HG02943 (cell line): ENCODE data around the gene LDLRAD3.

Experiments used
- ATAC-seq: cut with Tn5 transposase; IDR thresholded peaks from one replicate; pipeline ENCODE4 v1.9.1; 2021; ENCODE audit warnings: mild to moderate bottlenecking, low read depth, moderate library complexity; ENCODE audit not compliant: unreplicated experiment

LDLRAD3 gene

DNA sequence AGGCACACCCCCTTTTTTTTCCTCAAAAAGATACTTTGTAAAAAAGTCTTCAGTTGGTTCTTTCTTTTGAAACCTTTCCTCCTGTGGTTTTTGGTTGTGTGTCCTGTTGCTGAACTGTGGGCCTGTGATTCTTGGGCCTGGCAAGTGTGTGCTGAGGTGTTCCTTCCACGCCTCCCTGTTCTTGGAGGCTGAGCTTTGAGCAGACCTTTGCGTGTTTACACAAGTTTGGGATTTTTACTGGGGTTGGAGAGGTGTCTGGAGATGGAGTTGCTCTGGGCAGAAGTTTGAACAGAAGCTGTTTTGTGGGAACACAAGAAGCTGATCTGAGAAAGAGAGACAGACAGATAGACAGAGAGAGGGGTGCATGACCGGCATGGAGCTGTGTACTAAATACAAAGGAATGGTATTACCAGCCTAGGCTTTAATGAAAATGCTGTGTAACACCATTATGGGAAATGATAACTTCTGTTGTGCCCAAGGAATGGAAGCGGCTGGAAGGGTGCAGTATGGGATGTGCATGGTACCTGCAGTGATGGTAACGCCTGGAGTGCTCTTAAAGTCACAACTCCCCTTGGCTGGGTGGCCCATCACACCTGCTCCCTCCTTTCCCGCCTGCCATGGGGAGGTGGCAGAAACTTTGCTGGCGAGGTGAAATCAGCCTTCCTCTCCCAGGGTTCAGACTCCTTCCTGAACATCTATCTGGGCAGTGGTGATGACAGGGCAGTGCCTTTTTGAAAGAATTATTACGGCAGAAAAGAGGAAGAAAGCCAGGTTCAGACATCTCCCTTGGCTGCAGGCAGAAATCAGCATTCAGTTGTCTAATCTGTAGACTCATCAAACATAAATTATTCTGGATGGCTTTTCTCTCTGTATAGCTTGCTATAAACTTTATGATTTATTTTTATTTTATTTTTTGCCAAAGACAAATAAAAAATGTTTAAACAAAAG, 70.4 kb downstream of the LDLRAD3 start:
- ATAC-seq: no peak

DNA sequence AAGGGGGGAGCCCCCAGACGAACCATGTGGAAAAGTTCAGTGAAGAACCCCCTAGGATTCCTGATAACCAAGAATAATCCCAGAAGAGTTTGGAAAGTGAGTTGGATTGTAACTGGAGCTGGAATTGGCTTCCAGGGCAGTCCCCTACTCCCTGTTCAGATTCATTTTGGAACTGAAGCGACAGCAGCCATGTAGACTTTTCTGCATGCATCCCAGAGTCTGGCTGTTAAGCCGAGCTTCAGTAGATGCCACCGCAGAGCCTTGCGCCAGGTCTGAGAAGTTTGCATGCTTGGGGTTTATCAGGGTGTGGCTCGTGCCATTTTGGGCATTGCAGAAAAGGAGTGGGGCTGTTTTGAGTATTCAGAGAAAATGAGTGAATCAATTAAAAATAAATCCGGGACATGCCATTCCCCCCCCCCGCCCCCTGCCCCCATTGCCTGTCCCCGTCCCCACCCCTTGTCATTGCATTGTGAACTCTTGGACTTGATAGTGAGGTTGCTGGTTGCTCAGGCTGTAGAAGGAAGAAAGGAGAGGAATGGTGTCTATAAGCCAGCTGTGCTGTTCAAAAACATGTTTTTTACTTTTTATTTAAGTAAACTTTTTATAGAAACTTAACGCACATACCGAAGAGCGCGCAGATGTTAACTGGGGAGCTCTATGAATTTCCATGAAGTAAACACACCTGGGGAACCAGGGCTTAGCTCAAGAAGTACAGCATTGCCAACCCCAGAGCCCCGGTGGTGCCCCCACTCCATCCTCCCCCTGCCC, 71.2 kb downstream of the LDLRAD3 start:
- no peak for ATAC-seq

DNA sequence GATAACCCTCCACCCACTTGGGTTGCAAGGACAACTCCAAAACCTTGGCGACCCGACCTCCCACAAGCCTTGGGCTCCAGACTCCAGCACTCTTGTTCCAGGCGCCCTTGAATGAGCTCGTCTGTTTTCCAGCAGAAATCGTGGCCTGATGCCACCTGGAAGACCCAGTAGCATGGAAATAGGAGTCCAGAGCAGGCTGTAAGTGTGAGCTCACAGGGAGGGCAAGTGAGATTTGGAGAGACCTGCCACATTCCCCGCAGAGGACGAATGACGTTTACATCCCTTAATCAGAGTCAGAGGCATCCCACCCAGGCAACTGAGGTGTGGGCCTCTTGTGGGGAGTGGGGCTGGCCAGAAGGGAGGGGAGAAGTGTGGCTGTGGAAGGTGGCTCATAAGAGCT, 71.9 kb downstream of the LDLRAD3 start:
- no peak for ATAC-seq

DNA sequence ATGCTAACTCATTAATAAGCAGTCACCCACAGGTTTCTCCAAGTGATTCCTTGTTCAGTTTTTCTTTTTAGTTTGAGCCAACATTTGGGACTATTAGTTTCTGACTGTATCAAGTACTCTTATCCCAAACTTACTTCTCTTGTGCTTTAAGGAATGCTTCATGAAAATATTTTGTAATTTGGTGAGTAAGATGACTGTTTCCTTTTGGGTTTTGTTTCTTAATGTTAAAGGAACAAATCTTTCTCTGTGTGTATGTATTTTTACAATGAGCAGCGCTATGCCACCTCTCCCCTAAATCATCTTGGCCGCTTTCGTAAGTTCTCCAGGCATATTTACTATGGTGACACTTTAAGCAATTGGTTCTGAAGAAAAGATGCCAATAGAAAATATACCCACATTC, 72.4 kb downstream of the LDLRAD3 start:
- no peak for ATAC-seq

DNA sequence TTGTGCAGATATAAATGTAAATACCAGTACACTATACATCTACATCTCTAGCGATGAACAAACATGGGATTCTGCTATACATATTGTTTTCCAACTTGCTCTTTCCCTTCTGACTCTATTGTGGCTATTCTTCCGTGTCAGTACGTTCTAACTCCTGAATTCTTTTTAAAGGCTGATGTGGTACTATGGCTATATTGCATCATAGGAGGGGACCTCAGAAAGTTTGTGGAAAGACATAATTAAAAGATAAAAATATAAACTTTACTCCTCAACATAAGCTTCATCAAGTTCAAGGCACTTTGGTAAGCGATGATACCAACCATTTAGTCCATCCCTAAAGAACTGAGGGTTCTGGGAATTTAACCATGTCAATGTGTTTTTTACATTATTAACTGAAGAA, 72.8 kb downstream of the LDLRAD3 start:
- no peak for ATAC-seq

DNA sequence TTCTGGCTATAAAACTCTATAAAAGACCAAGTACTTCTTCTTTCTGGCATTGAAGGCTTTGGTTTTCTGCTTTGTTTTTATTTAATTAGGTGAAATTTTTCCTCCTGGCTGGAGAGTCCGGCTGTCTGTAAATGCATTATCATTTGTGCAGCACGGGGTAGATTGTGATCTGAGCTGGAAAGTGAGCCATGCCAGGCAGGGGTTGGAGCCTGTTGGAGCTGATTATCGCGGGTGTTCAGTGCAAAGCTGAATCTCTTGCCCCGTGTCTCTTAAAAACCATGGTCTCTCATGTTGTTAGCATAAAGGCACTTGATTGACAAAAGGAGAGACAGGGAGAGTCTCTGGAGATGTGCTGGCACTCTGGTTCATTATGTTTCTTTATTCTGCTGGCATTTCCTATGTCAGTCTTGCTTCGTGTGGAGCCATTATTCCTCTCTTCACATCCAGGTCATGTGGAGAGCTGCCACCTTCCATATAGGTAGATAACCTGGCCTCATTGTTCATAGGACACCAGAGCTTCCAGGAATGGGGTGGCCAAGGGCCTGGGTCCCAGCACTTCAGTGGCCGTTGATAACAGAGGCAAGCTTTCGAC, 75.2 kb downstream of the LDLRAD3 start:
- ATAC-seq: no peak

DNA sequence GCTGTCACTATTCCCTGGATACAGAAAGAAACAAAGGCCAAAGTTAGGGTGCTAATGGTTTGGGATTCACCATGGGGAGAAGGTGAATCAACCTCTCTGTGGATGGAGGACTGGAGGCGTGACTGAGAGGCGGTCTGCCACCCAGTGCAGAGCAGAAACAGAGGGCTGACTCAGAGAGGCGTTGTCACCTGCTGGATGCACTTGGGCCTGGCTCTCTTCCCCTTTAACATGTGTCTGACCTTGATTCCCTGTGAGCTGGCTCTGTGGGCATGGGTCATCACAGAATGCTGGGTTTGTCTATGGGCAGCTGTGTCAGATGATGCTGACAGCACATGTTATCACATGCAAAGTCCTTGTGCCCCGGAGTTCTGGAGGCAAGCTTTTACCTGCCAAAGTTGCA, 75.9 kb downstream of the LDLRAD3 start:
- no peak for ATAC-seq

DNA sequence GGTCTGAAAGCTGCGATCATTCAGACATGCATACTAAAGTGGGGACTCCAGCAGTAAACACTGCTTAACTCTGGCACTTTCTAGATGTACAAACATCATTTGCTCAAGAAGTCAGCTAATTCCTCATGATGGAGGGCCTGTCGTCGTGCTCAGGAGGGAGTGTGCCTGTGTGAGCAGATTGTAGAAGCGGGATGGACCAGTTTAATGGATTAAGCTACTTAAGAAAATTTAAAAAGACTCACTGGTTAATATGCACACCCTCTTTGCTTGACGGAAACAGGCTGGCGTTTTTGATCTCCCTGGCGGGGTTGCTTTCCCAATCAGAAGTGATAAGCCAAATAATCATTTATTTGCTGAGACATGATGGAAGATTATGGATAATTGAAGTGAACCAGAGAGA, 79.0 kb downstream of the LDLRAD3 start:
- no peak for ATAC-seq

DNA sequence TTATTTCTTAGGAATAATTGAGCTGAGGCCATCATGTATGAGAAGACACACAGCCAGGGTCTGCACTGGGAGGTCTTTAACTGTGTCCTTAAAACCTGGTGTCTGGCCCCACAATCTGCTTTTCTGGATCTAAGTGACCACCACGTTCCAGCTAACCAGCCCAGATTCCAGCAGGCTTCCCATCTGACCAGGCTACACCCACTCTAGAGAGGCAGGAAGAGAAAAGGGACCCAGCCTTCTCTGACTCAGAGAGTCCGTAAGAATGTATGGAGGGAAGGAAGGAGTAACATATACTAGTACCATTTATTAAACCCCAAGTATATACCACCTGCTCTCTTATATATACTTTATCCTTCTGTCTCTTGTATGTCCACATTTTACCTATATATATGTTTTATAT, 80.1 kb downstream of the LDLRAD3 start:
- no peak for ATAC-seq

DNA sequence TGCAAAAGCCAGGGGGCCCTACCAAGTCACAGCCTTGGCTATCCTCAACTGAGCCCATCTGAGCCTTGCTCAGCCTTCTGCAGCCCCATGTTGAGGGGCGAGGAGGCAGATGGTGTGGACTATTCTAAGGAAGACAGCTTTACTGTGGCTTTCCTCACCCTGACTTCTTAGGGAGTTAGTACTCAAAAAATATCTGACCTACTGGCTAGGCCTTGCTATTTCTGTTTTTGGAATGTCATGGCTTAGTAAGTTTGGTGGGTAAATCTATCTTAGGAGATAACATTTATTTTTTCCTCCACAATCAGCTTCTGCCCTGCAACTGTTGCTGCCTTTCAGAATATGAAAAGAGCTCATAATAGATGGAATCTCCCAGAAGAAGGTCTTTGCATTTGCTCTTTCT, 80.9 kb downstream of the LDLRAD3 start:
- ATAC-seq: no peak

DNA sequence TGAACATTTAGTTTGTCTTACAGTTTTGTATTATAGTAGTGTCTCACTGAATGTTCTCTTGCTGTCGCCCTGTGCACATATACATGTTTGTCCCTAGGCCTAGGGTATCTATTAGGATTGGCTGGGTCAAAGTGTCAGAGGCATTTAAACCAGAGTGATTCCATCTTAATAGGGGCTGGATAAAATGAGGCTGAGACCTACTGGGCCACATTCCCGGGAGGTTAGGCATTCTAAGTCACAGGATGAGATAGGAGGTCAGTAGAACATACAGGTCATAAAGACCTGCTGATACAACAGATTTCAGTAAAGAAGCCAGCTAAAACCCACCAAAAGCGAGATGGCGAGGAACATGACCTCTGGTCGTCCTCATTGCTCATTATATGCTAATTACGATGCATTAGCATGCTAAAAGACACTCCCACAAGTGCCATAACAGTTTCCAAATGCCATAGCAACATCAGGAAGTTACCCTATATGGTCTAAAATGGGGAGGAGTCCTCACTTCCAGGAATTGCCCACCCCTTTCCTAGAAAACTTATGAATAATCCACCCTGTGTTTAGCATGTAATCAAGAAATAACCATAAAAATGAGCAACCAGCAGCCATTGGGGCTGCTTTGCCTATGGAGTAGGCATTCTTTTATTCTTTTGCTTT, 82.6 kb downstream of the LDLRAD3 start:
- ATAC-seq: no peak

DNA sequence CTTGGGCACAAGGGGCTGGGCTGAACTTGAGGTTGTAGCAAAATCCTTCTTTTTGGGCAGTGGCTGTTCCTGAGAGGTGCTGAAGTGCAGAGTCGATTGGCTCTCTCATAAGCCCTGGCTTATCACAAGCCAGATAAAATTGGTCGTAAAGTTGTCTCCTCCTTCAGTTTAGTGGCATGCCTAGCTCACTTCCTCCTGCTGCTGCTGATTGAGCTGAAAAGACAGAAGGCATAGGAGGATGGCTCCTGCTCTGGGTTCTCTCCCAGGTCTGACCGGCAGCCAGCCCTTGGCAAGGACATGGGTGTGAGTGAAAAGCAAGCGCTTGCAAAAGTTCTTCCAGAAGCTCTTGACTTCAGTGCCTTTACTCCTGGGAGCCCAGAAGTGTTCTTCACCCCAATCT, 83.9 kb downstream of the LDLRAD3 start:
- no peak for ATAC-seq

DNA sequence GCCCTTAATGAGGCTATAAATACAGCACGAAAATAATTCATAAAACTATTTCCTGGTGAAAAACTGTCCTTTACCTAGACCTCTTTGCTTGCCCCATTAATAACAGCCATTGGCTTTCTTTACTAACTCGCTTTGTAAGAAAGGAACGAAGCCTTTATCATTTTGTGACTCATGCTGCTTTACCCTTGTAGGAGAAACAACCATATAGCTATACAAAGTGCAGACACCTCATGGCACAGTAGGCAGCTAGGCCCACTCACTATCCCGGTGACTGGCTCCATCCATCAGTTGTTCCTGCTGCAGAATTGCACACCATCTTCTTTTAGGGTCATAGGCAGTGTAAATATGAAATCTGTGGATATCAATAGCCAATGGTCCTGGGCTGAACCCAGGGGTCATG, 85.8 kb downstream of the LDLRAD3 start:
- no peak for ATAC-seq

DNA sequence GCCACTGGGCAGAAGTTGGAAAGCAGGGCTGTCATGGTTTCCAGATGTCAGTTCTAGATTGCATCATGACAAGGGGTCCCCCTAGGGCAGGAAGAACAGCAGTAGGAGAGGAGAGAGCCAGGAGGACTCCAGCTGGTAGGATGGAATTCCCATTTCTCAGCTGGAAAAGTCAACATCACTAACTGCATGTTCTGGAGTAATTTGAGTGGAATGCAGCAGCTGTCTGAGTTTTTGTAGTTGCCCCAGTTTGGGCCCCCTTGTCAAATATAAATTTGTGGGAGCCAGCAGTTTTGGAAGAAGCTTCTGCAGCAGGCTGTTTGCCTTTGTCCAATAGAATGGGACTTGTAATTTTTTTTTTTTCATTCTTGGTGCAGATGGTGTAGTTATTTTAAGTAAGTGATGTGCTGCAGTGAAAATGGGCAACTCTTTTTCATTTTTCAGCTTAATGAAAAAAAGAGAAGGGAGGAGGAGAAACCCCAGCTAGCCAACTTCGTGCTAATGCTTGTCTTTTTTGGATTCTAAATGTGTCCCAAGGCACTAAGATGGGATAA, 86.9 kb downstream of the LDLRAD3 start:
- ATAC-seq: no peak

DNA sequence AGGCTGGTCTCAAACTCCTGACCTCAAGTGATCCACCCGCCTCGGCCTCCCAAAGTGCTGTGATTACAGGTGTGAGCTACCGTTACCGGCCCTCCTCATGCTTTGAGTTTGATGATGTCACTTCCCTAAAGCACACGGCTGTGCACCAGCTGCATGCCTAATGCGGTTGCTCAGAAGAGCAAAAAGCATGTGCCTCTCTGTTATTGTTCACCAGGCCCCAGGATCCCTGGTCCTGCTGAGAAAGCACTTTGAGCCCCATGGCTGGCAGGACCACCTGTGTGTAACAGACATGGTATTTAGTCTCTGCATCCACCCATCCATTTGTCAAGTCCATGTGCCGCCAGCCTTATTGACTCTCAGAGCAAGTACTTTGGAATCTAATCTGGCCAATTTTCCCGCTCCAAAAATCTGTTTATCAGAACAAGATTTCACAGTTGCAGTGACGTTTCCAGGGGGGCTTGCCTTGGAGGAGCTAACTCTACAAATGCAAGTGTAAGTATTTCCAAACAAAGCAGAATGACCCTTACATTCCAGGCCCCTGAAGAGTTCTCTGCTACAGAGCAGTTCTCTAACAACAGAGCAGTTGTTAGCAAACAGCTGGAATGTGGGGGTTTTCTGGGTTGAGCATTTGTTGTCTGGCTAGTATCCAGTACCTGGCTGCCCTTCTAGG, 89.4 kb downstream of the LDLRAD3 start:
- no peak for ATAC-seq

DNA sequence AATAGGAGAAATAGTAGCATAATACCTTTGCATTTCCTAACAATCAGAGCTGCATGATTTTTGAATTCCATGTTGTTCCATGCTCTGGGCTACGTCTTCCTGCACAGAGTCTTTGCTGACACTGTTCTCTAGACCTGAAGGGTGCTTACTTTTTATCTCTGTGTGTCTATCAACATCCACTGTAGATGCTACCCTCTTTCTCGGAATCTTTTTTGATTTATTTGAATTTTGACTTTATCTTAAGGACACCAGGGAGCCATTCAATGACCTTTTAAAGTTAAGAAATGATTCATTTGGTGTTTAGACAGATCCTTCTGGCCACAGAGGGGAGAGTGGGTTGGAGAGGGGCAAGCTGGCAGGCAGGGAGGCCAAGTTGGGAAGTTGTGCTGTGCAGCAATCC, 90.1 kb downstream of the LDLRAD3 start:
- no peak for ATAC-seq

DNA sequence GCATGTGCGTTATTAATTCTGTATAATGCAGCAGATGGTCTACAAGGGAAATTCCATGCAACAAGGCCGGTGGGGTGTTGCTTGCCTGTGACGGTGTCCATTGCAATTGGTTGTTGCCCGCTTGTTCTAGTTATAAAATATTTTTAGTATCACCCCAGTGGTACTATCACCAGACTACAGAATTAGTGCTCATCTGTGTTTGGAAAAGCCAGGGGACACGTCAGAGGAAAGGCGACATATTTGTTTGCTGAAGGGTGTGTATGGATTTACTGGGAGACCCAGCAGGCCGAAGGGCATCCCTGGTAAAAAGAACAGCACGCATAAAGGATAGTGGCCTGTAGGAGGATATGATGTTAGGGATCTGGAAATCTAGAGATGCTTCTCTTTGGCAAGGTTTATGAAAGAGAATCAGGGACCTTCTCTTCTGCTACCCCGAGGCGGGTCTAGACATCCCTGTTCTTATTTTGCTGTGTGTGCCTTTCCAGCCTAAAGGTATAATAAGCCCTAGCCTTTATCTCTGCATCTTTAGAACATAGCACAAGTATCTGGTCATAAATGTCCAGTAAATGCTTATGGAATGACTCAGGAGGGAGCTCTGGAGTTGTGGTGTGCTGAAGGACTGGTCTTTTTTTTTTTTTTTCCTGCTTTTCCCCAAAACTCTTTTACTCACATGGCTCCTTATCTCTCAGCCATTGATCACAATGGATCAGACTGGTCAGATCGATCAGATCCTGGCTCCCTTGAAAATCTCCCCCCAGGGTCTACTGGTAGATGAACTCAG, 90.9 kb downstream of the LDLRAD3 start:
- ATAC-seq: no peak

DNA sequence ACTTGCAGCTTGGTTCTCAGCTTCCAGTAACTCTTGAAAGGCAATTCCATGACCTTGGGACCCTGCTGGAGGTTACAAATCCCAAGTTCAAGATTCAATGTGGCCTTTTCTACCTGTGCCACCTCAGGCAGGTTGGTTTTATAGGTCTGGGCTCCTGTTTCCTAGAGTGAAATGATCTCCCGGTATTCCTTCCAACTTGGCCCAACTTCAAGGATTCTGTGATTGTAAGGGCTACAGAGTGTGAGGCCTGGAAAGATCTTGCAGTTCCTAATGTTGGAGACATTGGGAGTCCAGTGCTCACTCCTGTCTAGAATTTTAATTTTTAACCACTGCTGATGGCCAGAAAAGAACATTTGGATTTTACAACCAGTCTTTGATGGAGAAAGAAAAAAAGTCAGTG, 91.6 kb downstream of the LDLRAD3 start:
- no peak for ATAC-seq

DNA sequence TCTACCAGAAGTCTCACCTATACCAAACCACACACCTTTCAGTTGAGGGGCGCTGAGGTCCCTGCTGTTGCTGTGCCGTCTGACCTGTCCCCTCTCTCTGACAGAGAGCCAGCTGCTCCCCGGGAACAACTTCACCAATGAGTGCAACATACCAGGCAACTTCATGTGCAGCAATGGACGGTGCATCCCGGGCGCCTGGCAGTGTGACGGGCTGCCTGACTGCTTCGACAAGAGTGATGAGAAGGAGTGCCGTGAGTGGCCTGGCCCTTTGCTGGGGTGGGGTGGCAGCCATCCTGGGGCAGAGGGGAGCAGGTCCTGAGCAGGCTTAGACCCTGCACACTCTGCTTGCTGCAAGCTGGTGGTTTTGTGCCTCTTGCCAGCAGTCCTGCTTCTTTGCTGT, 92.1 kb downstream of the LDLRAD3 start:
- no peak for ATAC-seq
